HG03565 (cell line): Measurements from ENCODE around the gene TLR9.
A peak's percentile ranks its signal among the peaks of the same experiment; 100 is the strongest.
"Not testable (repeated sequence)": the region's sequence is repeated elsewhere in the genome, so short reads cannot be mapped to it uniquely, and the experiment has no call there.

Experiments used
- ATAC-seq: cut with Tn5 transposase; IDR thresholded peaks from one replicate; pipeline ENCODE4 v1.9.1; 2021; ENCODE audit warnings: mild to moderate bottlenecking, moderate library complexity; ENCODE audit not compliant: unreplicated experiment

Gene TLR9

GRCh38 chr3:52225452-52226228 is at the start of gene TLR9:
Gene TLR9, minus strand, starts transcription at chr3:52225645. Its CDS starts 116 bp downstream, at chr3:52225529.
- ATAC-seq: peak; percentile 85

- not testable (repeated sequence) for ATAC-seq
Measured at GRCh38 chr3:52274781-52275180, 49.3 kb upstream of the TLR9 start.

GRCh38 chr3:52272831-52273230 is 47.4 kb upstream of the TLR9 start:
- no peak for ATAC-seq

GRCh38 chr3:52272172-52272571 is 46.7 kb upstream of the TLR9 start:
- not testable (repeated sequence) for ATAC-seq

GRCh38 chr3:52270252-52270754 is 44.9 kb upstream of the TLR9 start:
- ATAC-seq: no peak

GRCh38 chr3:52269776-52270175 is 44.3 kb upstream of the TLR9 start:
- ATAC-seq: no peak

GRCh38 chr3:52268036-52268435 is 42.6 kb upstream of the TLR9 start:
- no peak for ATAC-seq

GRCh38 chr3:52265387-52265786 is 39.9 kb upstream of the TLR9 start:
- ATAC-seq: no peak

GRCh38 chr3:52262447-52262846 is 37.0 kb upstream of the TLR9 start:
- no peak for ATAC-seq

GRCh38 chr3:52259448-52259847 is 34.0 kb upstream of the TLR9 start:
- ATAC-seq: no peak

- ATAC-seq: no peak
Measured at GRCh38 chr3:52259035-52259434, 33.6 kb upstream of the TLR9 start.

GRCh38 chr3:52257911-52258310 is 32.5 kb upstream of the TLR9 start:
- no peak for ATAC-seq

- no peak for ATAC-seq
Measured at GRCh38 chr3:52256622-52257021, 31.2 kb upstream of the TLR9 start.

GRCh38 chr3:52256159-52256558 is 30.7 kb upstream of the TLR9 start:
- ATAC-seq: no peak

GRCh38 chr3:52254608-52255007 is 29.2 kb upstream of the TLR9 start:
- ATAC-seq: no peak

- ATAC-seq: peak; percentile 68
Measured at GRCh38 chr3:52253314-52254304, 28.2 kb upstream of the TLR9 start.

- ATAC-seq: no peak
Measured at GRCh38 chr3:52250122-52250521, 24.7 kb upstream of the TLR9 start.

- ATAC-seq: no peak
Measured at GRCh38 chr3:52249683-52250082, 24.2 kb upstream of the TLR9 start.

GRCh38 chr3:52248816-52249547 is 23.5 kb upstream of the TLR9 start:
- no peak for ATAC-seq

GRCh38 chr3:52248165-52248541 is 22.7 kb upstream of the TLR9 start:
- no peak for ATAC-seq
